ENCODE measurements around the gene MBD3L4.
"Not testable (repeated sequence)": the region's sequence is repeated elsewhere in the genome, so short reads cannot be mapped to it uniquely, and the experiment has no call there.

The MBD3L4 gene

DNA sequence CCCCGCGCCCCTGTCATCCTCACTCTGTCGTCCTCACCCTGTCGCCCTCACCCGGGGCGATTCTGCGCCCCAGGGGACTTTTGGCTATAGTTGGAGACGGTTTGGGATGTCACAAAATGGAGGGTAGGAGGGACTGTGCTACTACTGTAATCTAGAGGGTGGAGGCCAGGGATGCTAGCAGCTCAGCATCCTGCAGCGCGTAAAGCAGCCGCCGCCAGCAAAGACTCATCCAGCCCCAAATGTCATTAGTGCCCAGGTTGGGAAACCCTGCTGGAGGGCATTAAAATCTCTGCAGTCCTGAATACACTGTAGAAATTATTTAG is 29.9 kb upstream of the MBD3L4 start:
- TF ChIP-seq, protein P1, sequence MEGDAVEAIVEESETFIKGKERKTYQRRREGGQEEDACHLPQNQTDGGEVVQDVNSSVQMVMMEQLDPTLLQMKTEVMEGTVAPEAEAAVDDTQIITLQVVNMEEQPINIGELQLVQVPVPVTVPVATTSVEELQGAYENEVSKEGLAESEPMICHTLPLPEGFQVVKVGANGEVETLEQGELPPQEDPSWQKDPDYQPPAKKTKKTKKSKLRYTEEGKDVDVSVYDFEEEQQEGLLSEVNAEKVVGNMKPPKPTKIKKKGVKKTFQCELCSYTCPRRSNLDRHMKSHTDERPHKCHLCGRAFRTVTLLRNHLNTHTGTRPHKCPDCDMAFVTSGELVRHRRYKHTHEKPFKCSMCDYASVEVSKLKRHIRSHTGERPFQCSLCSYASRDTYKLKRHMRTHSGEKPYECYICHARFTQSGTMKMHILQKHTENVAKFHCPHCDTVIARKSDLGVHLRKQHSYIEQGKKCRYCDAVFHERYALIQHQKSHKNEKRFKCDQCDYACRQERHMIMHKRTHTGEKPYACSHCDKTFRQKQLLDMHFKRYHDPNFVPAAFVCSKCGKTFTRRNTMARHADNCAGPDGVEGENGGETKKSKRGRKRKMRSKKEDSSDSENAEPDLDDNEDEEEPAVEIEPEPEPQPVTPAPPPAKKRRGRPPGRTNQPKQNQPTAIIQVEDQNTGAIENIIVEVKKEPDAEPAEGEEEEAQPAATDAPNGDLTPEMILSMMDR (IDR thresholded peaks at IDR 0.05; ENCODE audit: low read depth, low read length, missing control alignments): no peak
- peak overlapping the region; percentile 96 for H3K4me3 ChIP-seq (replicated peaks; ENCODE audit: low read depth, low read length)
- no peak for DNase-seq (ENCODE audit: extremely low read depth, low read depth)

- TF ChIP-seq, protein P1 (IDR thresholded peaks at IDR 0.05; ENCODE audit: low read depth, low read length, missing control alignments): no peak
- peak; percentile 84 for DNase-seq (ENCODE audit: extremely low read depth, low read depth)
These were observed 29.3 kb upstream of the MBD3L4 start, which contains the start of gene ZNF557 for GRCh38 chr19:7069042-7069903. Gene ZNF557 (plus strand): TSS chr19:7069703. CDS start chr19:7075075, 5,372 bp downstream.

DNA sequence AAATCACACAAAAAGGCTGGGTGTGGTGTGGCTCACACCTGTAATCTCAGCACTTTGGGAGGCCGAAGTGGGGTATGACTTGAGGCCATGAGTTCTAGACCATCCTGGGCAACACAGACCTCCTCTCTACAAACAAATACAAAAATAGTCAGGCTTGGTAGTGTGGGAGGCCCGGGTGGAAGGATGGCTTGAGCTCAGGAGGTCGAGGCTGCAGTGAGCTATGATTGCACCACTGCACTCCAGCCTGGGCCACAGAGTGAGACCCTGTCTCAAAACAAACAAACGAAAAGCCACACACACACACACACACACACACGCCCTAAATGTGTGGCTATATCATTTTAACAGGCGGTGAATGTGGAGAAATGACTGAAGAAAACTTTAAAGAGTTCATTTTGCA is 28.6 kb upstream of the MBD3L4 start:
- TF ChIP-seq, protein P1 (IDR thresholded peaks at IDR 0.05; ENCODE audit: low read depth, low read length, missing control alignments): no peak
- no peak overlapping the region for H3K4me3 ChIP-seq (replicated peaks; ENCODE audit: low read depth, low read length)
- no peak for DNase-seq (ENCODE audit: extremely low read depth, low read depth)

More at GRCh38 chr19:7069042-7069903, 29.3 kb upstream of the MBD3L4 start, which contains the start of gene ZNF557:
- peak within 1 kb of the TSS; percentile 96 for H3K4me3 ChIP-seq (replicated peaks; ENCODE audit: low read depth, low read length)

- H3K4me3 ChIP-seq (replicated peaks; ENCODE audit: low read depth, low read length): no peak overlapping the region
- no peak for DNase-seq (ENCODE audit: extremely low read depth, low read depth)
- TF ChIP-seq, protein P1 (IDR thresholded peaks at IDR 0.05; ENCODE audit: low read depth, low read length, missing control alignments): no peak
These were observed 27.7 kb upstream of the MBD3L4 start for GRCh38 chr19:7067716-7068115.

GRCh38 chr19:7067122-7067521 is 27.1 kb upstream of the MBD3L4 start:
- not testable (repeated sequence) for H3K4me3 ChIP-seq (replicated peaks; ENCODE audit: low read depth, low read length); DNase-seq (ENCODE audit: extremely low read depth, low read depth)
- TF ChIP-seq, protein P1 (IDR thresholded peaks at IDR 0.05; ENCODE audit: low read depth, low read length, missing control alignments): peak; percentile 45

DNA sequence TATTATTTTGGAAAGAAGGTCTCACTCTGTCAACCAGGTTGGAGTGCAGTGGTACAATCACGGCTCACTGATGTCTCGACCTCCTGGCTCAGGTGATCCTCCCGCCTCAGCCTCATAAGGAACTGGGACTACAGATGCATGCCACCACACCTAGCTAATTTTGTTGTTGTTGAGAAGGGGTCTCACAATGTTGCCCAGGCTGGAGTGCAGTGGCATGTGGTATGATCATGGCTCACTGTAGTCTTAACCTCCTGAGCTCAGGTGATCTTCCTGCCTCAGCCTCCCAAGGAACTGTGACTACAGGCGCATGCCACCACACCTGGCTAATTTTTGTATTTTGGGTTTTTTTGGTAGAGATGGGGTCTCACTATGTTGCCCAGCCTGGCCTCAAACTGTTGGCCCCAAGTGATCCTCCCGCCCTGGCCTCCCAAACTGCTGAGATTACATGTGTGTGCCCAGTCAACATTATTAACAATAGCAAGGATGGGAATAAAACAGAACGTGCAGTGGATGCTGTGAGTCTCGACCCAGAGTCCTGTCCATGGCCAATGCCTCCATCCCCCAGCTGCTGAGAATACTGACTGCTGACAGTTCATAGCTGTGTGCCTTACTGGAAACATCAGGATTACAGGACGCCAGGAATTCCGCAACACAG is 23.9 kb upstream of the MBD3L4 start:
- TF ChIP-seq, protein P1 (IDR thresholded peaks at IDR 0.05; ENCODE audit: low read depth, low read length, missing control alignments): no peak
- H3K4me3 ChIP-seq (replicated peaks; ENCODE audit: low read depth, low read length): no peak overlapping the region
- DNase-seq (ENCODE audit: extremely low read depth, low read depth): no peak
